ENCODE measurements around the gene LRPAP1. TPM values are rescaled to one million over a fixed set of nuclear protein-coding genes. Genes with fewer than 3 reads are reported as not detected.

Gene LRPAP1
- total and polyA plus RNA-seq, 2 experiments from 2014 or later = 231 to 296 TPM

GRCh38 chr4:3491681-3492405 lies 40.4 kb downstream of the LRPAP1 start:
- TF ChIP-seq CTCF (IDR thresholded peaks at IDR 0.05; ENCODE audit: low read depth, low read length) = no peak
- DNase-seq (ENCODE audit: low read depth in 1 of 2, low spot score in 1 of 2) = peak in 1 of 2 donors; percentile 29
- Histone ChIP-seq H3K27ac (no peak overlapping the region), H3K4me3 (no peak overlapping the region), H3K36me3 (no peaks in the 10 kb centered on the region), H3K27me3 (peaks cover 7% of the 10 kb centered on the region), H3K4me1 (ENCODE audit: low read depth) (peaks cover 10% of the 10 kb centered on the region), H3K9me3 (ENCODE audit: low read depth) (no peaks in the 10 kb centered on the region)

- no peak overlapping the region for H3K27ac ChIP-seq
- no peak overlapping the region for H3K4me3 ChIP-seq
- no peaks in the 10 kb centered on the region for H3K9me3 ChIP-seq (ENCODE audit: low read depth)
- TF ChIP-seq CTCF (IDR thresholded peaks at IDR 0.05; ENCODE audit: low read depth, low read length) = no peak
- H3K36me3 ChIP-seq = no peaks in the 10 kb centered on the region
- peaks cover 7% of the 10 kb centered on the region for H3K27me3 ChIP-seq
- H3K4me1 ChIP-seq (ENCODE audit: low read depth) = peaks cover 14% of the 10 kb centered on the region
- no peak for DNase-seq (ENCODE audit: low read depth in 1 of 2, low spot score in 1 of 2)
Observed at GRCh38 chr4:3489451-3489962, 42.7 kb downstream of the LRPAP1 start.

- Histone ChIP-seq H3K9me3 (ENCODE audit: low read depth) (no peaks in the 10 kb centered on the region), H3K36me3 (no peaks in the 10 kb centered on the region), H3K27me3 (peaks cover 7% of the 10 kb centered on the region), H3K4me1 (ENCODE audit: low read depth) (peaks cover 8% of the 10 kb centered on the region), H3K27ac (no peak overlapping the region), H3K4me3 (no peak overlapping the region)
- TF ChIP-seq CTCF (IDR thresholded peaks at IDR 0.05; ENCODE audit: low read depth, low read length) = no peak
- DNase-seq (ENCODE audit: low read depth in 1 of 2, low spot score in 1 of 2) = no peak
Observed at GRCh38 chr4:3488820-3489219, 43.4 kb downstream of the LRPAP1 start.

GRCh38 chr4:3487861-3488260 lies 44.4 kb downstream of the LRPAP1 start:
- Histone ChIP-seq H3K4me1 (ENCODE audit: low read depth) (peaks cover 13% of the 10 kb centered on the region), H3K27ac (no peak overlapping the region), H3K27me3 (peaks cover 7% of the 10 kb centered on the region), H3K9me3 (ENCODE audit: low read depth) (no peaks in the 10 kb centered on the region), H3K4me3 (no peak overlapping the region), H3K36me3 (no peaks in the 10 kb centered on the region)
- no peak for DNase-seq (ENCODE audit: low read depth in 1 of 2, low spot score in 1 of 2)
- no peak for TF ChIP-seq CTCF (IDR thresholded peaks at IDR 0.05; ENCODE audit: low read depth, low read length)

GRCh38 chr4:3486541-3487540 lies 45.4 kb downstream of the LRPAP1 start:
- Histone ChIP-seq H3K27ac (no peak overlapping the region), H3K4me1 (ENCODE audit: low read depth) (peaks cover 13% of the 10 kb centered on the region), H3K27me3 (peaks cover 2% of the 10 kb centered on the region), H3K9me3 (ENCODE audit: low read depth) (no peaks in the 10 kb centered on the region), H3K4me3 (no peak overlapping the region), H3K36me3 (no peaks in the 10 kb centered on the region)
- TF ChIP-seq CTCF (IDR thresholded peaks at IDR 0.05; ENCODE audit: low read depth, low read length) = no peak
- peak in 1 of 2 donors; percentile 61 for DNase-seq (ENCODE audit: low read depth in 1 of 2, low spot score in 1 of 2)
